ENCODE measurements around the gene USHBP1.

The USHBP1 gene

DNA sequence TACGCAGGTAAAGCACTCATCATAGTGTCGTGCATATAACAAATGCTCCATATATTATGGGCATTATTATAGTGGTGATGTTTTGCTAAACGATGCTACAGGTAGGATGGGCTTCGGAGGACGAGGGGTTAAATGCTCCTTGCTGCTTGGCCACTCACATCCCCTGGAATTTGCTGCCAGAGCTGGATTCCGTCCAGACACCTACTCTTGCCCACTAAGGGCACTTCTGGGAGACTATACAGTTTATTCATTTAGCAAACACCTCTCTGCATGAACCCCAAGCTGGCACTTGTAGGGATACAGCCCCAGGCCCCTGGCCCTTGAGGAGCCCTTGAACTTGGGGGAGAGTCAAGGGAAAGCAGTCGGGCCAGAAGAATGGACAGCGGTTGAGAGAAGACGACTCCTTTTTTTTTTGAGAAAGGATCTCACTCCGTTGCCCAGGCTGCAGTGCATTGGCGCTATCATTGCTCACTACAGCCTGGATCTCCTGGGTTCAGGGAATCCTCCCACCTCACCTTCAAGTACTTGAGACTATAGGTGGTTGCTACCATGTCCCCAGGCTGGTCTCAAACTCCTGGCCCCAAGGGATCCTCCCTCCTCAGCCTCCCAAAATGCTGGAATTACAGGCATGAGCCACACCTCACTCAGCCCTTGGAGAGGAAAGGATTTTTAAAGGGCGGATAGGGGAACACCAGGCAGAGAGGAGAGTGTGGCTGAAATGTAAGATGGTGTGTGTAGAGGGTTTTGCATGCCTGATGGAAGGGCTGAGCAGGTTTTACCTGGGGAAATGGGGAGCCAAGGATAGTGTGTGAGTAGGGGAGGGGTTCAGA, 40.1 kb upstream of the USHBP1 start:
- Histone ChIP-seq H3K9ac (ENCODE audit: low read length) (no peak overlapping the region), H3K36me3 (ENCODE audit: low read length) (no peaks in the 10 kb centered on the region), H3K9me2 (replicated peaks; ENCODE audit: insufficient read depth, low read length) (no peaks in the 10 kb centered on the region), H3K4me2 (ENCODE audit: low read depth, low read length, poor library complexity, severe bottlenecking) (peak overlapping the region; percentile 47), H3K9me3 (ENCODE audit: insufficient read depth, low read length) (no peaks in the 10 kb centered on the region), H2AFZ (ENCODE audit: low read depth, low read length, severe bottlenecking) (no peak overlapping the region), H3K27me3 (ENCODE audit: low read length) (no peaks in the 10 kb centered on the region), H3K27ac (ENCODE audit: low read depth, low read length) (peak overlapping the region; percentile 46), H3K79me2 (ENCODE audit: insufficient read depth, low read length) (peaks cover 10% of the 10 kb centered on the region), H4K20me1 (ENCODE audit: low read depth, low read length) (no peaks in the 10 kb centered on the region), H3F3A (ENCODE audit: insufficient read depth) (peaks cover 25% of the 10 kb centered on the region), H3K4me3 (ENCODE audit: insufficient read depth, low read length, poor library complexity, severe bottlenecking) (no peak overlapping the region)
- no peak for TF ChIP-seq EZH2phosphoT487 (conservative IDR thresholded peaks at IDR 0.05; ENCODE audit: low read length)
- TF ChIP-seq, protein P1, sequence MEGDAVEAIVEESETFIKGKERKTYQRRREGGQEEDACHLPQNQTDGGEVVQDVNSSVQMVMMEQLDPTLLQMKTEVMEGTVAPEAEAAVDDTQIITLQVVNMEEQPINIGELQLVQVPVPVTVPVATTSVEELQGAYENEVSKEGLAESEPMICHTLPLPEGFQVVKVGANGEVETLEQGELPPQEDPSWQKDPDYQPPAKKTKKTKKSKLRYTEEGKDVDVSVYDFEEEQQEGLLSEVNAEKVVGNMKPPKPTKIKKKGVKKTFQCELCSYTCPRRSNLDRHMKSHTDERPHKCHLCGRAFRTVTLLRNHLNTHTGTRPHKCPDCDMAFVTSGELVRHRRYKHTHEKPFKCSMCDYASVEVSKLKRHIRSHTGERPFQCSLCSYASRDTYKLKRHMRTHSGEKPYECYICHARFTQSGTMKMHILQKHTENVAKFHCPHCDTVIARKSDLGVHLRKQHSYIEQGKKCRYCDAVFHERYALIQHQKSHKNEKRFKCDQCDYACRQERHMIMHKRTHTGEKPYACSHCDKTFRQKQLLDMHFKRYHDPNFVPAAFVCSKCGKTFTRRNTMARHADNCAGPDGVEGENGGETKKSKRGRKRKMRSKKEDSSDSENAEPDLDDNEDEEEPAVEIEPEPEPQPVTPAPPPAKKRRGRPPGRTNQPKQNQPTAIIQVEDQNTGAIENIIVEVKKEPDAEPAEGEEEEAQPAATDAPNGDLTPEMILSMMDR (IDR thresholded peaks at IDR 0.05; ENCODE audit: insufficient read depth, low read length, poor library complexity, severe bottlenecking): no peak

- H3K9me2 ChIP-seq (replicated peaks; ENCODE audit: insufficient read depth, low read length): no peaks in the 10 kb centered on the region
These were observed 39.4 kb upstream of the USHBP1 start for GRCh38 chr19:17303940-17304267.

GRCh38 chr19:17303167-17303939, 38.8 kb upstream of the USHBP1 start, which contains the start of gene ABHD8:
Gene ABHD8, minus strand, starts transcription at chr19:17303425. Its CDS starts 1,809 bp downstream, at chr19:17301616.
- Histone ChIP-seq H3K27ac (ENCODE audit: low read depth, low read length) (peak within 1 kb of the TSS; percentile 71), H3F3A (ENCODE audit: insufficient read depth) (peaks cover 25% of the 10 kb centered on the region), H3K4me3 (ENCODE audit: insufficient read depth, low read length, poor library complexity, severe bottlenecking) (peak within 1 kb of the TSS; percentile 79), H3K4me2 (ENCODE audit: low read depth, low read length, poor library complexity, severe bottlenecking) (peak within 1 kb of the TSS; percentile 85), H3K79me2 (ENCODE audit: insufficient read depth, low read length) (peaks cover 8% of the 10 kb centered on the region; the same call in 1 of the 2 replicates), H4K20me1 (ENCODE audit: low read depth, low read length) (no peaks in the 10 kb centered on the region), H3K9me2 (replicated peaks; ENCODE audit: insufficient read depth, low read length) (no peaks in the 10 kb centered on the region), H3K9me3 (ENCODE audit: insufficient read depth, low read length) (no peaks in the 10 kb centered on the region), H3K36me3 (ENCODE audit: low read length) (peaks cover under 1% of the 10 kb centered on the region; the same call in 1 of the 2 replicates), H2AFZ (ENCODE audit: low read depth, low read length, severe bottlenecking) (peak within 1 kb of the TSS; percentile 72), H3K9ac (ENCODE audit: low read length) (peak within 1 kb of the TSS; percentile 76), H3K27me3 (ENCODE audit: low read length) (no peaks in the 10 kb centered on the region)
- TF ChIP-seq EZH2phosphoT487 (conservative IDR thresholded peaks at IDR 0.05; ENCODE audit: low read length): no peak
- TF ChIP-seq, protein P1 (IDR thresholded peaks at IDR 0.05; ENCODE audit: insufficient read depth, low read length, poor library complexity, severe bottlenecking): peak; percentile 17

More at GRCh38 chr19:17303940-17304267, 39.4 kb upstream of the USHBP1 start:
- no peak overlapping the region for H2AFZ ChIP-seq (ENCODE audit: low read depth, low read length, severe bottlenecking)
- no peak overlapping the region for H3K27ac ChIP-seq (ENCODE audit: low read depth, low read length)
- H4K20me1 ChIP-seq (ENCODE audit: low read depth, low read length): no peaks in the 10 kb centered on the region
- no peak for TF ChIP-seq EZH2phosphoT487 (conservative IDR thresholded peaks at IDR 0.05; ENCODE audit: low read length)
- TF ChIP-seq, protein P1 (IDR thresholded peaks at IDR 0.05; ENCODE audit: insufficient read depth, low read length, poor library complexity, severe bottlenecking): no peak
- H3F3A ChIP-seq (ENCODE audit: insufficient read depth): peaks cover 25% of the 10 kb centered on the region
- H3K4me3 ChIP-seq (ENCODE audit: insufficient read depth, low read length, poor library complexity, severe bottlenecking): no peak overlapping the region
- peak overlapping the region; percentile 85 for H3K4me2 ChIP-seq (ENCODE audit: low read depth, low read length, poor library complexity, severe bottlenecking)
- H3K27me3 ChIP-seq (ENCODE audit: low read length): no peaks in the 10 kb centered on the region
- H3K9ac ChIP-seq (ENCODE audit: low read length): no peak overlapping the region; the same call in 1 of the 2 replicates
- H3K9me3 ChIP-seq (ENCODE audit: insufficient read depth, low read length): no peaks in the 10 kb centered on the region
- no peaks in the 10 kb centered on the region for H3K36me3 ChIP-seq (ENCODE audit: low read length)
- peaks cover 8% of the 10 kb centered on the region; the same call in 1 of the 2 replicates for H3K79me2 ChIP-seq (ENCODE audit: insufficient read depth, low read length)
